Chondrocyte (in vitro differentiated cells): Measurements from ENCODE around the gene ACBD7. TPM values are rescaled to one million over a fixed set of nuclear protein-coding genes. Genes with fewer than 3 reads are reported as not detected.

Source experiments
- DNase-seq: peaks from one replicate; pipeline ENCODE4 v3.0.0; 2021; ENCODE audit warnings: mixed read lengths, low spot score
- H3K27ac Mint-ChIP-seq: one replicate; pipeline ENCODE4 v1.8.0; 2021; ENCODE audit warnings: mild to moderate bottlenecking, moderate library complexity, mixed read lengths; ENCODE audit not compliant: unreplicated experiment
- H3K27me3 Mint-ChIP-seq: 2 replicates; pipeline ENCODE4 v1.8.0; 2021; ENCODE audit warnings: low read depth, mixed read lengths
- H3K36me3 Mint-ChIP-seq: 2 replicates; pipeline ENCODE4 v1.8.0; 2021; ENCODE audit warnings: low read depth, mixed read lengths
- H3K4me1 Mint-ChIP-seq: 2 replicates; pipeline ENCODE4 v1.8.0; 2021; ENCODE audit warnings: low read depth, mild to moderate bottlenecking, mixed read lengths
- H3K4me3 Mint-ChIP-seq: one replicate; pipeline ENCODE4 v1.8.0; 2021; ENCODE audit warnings: mild to moderate bottlenecking, moderate library complexity, mixed read lengths; ENCODE audit not compliant: unreplicated experiment
- H3K9me3 Mint-ChIP-seq: 2 replicates; pipeline ENCODE4 v1.8.0; 2021; ENCODE audit warnings: low read depth, mixed read lengths
- long read RNA-seq: library from polyadenylated mRNA; stranded (forward); transcript quantifications from one replicate; pipeline ENCODE4 v2.0.0, GENCODE V29; 2021
- total RNA-seq: library from RNA; stranded (reverse); gene quantifications from 3 replicates; pipeline ENCODE4 v1.2.1, GENCODE V29; 2021
- TF ChIP-seq, protein P1 (sequence below): fragments of 200-600 bp; sonication (generic); IDR thresholded peaks from 2 replicates; pipeline ENCODE4 v1.5.0; 2021; ENCODE audit warnings: antibody characterized with exemption, mild to moderate bottlenecking, moderate library complexity

The ACBD7 gene
- 0.51 to 2.2 TPM (median 1.1 TPM) in 3 replicates for total RNA-seq
- long read RNA-seq, partial matches to known transcripts, result 1 of 1 reads
- long read RNA-seq, other reads (novel, unspliced or antisense), result 0 of 1 reads

DNA sequence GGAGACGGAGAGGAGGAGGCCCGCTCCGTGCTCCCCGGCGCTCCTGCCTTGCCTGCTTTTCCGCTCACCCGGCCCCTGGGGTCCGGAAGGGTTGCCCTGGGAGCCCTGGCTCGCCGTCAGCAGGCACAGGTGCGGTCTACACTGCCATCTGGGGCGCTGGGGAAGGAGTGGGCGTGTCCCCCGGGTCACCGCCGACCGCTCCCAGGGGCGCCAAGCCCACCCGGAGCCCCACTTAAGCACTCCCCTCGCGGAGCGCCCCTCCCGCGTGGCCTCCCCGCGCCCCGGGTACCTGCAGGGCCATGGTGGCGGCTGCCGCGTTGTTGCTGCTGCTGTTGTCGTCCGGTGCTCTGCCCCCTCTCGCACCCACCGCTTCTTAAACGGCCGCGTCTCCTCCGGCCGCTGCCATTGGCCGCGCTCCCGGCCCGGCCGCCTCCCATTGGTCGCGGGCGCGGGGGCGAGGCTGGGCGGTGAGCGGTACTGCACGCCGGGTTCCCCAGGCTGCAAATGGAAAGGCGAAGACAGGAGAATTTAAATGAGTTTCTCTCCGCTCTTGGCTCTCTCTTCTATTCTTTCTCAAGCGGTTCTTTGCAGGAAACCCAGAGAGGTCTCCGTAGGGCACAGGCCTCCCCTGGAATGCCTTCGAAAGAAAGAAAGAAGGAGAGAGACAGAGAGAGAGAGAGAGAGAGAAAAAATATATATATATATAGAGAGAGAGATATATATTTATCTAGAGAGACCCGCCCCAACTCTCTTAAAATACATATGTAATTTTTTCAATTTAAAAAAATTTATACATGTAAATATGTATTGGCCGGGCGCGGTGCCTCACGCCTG is at the start of gene ACBD7:
TSS of gene ACBD7 (minus strand) at position 349 of the 834 bp plus-strand sequence. CDS start at position 301, 48 bp downstream.
- Mint-ChIP-seq H3K36me3 (peaks cover 1% of the 10 kb centered on the region), H3K9me3 (no peaks in the 10 kb centered on the region), H3K4me1 (peaks cover 17% of the 10 kb centered on the region), H3K27ac (no peak within 1 kb of the TSS), H3K4me3 (peak within 1 kb of the TSS; percentile 68), H3K27me3 (peaks cover 5% of the 10 kb centered on the region)
- DNase-seq, result no peak
- TF ChIP-seq, protein P1, sequence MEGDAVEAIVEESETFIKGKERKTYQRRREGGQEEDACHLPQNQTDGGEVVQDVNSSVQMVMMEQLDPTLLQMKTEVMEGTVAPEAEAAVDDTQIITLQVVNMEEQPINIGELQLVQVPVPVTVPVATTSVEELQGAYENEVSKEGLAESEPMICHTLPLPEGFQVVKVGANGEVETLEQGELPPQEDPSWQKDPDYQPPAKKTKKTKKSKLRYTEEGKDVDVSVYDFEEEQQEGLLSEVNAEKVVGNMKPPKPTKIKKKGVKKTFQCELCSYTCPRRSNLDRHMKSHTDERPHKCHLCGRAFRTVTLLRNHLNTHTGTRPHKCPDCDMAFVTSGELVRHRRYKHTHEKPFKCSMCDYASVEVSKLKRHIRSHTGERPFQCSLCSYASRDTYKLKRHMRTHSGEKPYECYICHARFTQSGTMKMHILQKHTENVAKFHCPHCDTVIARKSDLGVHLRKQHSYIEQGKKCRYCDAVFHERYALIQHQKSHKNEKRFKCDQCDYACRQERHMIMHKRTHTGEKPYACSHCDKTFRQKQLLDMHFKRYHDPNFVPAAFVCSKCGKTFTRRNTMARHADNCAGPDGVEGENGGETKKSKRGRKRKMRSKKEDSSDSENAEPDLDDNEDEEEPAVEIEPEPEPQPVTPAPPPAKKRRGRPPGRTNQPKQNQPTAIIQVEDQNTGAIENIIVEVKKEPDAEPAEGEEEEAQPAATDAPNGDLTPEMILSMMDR, result peak; percentile 68

- no peak overlapping the region for H3K4me3 Mint-ChIP-seq
- no peaks in the 10 kb centered on the region for H3K9me3 Mint-ChIP-seq
- H3K36me3 Mint-ChIP-seq, result peaks cover 28% of the 10 kb centered on the region
- peaks cover 10% of the 10 kb centered on the region for H3K4me1 Mint-ChIP-seq
- no peak for DNase-seq
- TF ChIP-seq, protein P1, result no peak
- no peaks in the 10 kb centered on the region for H3K27me3 Mint-ChIP-seq
- H3K27ac Mint-ChIP-seq, result no peak overlapping the region
Measured at GRCh38 chr10:15137636-15138035, 49.1 kb upstream of the ACBD7 start.

DNA sequence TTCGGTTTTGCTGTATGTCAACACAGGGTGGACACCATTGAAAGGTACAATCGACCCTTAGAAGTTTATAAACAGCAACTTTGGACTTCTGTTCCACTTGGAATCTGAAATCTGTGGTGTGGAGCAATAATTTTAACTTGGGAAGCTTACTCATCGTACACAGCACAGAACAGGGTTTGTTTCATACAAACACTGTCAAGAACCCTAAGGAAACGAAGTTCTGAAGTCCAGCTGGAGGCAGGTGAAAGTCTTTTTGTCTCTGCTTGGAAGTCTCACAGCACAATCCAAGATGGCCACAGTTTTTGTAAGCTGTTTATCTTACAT is 48.4 kb upstream of the ACBD7 start:
- H3K4me1 Mint-ChIP-seq, result peaks cover 10% of the 10 kb centered on the region
- H3K9me3 Mint-ChIP-seq, result no peaks in the 10 kb centered on the region
- no peak overlapping the region for H3K4me3 Mint-ChIP-seq
- H3K27me3 Mint-ChIP-seq, result no peaks in the 10 kb centered on the region
- peaks cover 28% of the 10 kb centered on the region for H3K36me3 Mint-ChIP-seq
- TF ChIP-seq, protein P1, result no peak
- DNase-seq, result no peak
- no peak overlapping the region for H3K27ac Mint-ChIP-seq

DNA sequence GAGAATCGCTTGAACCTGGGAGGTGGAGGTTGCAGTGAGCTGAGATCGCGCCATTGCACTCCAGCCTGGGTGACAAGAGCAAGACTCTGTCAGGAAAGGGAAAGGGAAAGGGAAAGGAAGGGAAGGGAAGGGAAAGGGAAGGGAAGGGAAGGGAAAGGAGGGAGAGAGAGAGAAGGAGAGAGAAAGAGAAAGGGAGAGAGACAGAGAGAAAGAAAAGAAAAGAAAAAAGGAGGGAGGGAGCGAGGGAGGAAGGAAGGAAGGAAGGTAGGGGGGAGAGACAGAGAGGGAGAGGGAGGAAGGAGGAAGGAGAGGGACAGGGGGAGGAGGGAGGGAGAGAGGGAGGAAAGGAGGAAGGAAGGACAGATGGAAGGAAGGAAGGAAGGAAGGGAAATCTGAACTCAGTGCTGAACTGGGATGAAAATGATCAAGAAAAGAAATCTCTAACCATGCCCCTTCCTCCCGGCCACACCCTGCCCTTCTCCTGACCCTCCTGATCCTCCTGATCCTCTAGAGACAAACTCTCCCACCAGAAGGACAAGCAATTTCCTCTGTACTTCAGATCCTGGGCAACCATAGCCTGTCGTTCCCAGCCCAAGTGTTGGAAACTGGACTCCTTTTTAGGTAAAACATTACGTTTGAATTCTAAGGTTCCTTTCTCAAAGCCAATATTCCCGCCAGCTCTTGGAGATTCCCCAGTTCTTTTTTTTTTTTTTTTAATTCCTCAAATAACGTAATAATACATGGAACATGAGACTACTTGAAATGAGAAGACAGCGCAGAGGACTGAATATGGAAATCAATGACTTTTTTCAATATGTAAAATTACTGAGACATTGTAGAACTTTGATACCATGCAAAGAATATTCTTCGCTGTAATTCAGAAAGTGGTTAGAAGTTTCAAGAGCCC is 47.8 kb upstream of the ACBD7 start:
- Mint-ChIP-seq H3K4me3 (no peak overlapping the region), H3K27me3 (no peaks in the 10 kb centered on the region), H3K27ac (no peak overlapping the region), H3K36me3 (peaks cover 29% of the 10 kb centered on the region), H3K9me3 (no peaks in the 10 kb centered on the region), H3K4me1 (peaks cover 4% of the 10 kb centered on the region)
- TF ChIP-seq, protein P1, result no peak
- no peak for DNase-seq

DNA sequence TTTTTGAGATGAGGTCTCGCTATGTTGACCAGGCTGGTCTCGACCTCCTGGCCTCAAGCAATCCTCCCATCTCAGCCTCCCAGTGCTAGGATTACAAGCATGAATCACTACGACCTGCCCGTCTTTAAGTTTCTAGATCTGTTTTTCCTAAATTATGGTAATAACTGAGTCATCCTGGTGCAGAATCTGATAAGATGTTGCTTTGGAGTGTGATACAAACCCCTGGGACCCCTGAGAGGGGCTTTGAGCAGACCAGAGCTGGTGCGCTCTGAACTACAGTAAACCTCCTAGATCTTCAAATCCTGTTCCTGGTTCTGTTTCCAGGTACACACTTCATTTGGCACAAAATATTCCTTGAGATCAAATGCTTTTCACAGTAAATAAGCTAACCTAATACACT is 42.8 kb upstream of the ACBD7 start:
- TF ChIP-seq, protein P1, result no peak
- Mint-ChIP-seq H3K36me3 (peaks cover 37% of the 10 kb centered on the region), H3K4me3 (no peak overlapping the region), H3K4me1 (no peaks in the 10 kb centered on the region), H3K9me3 (no peaks in the 10 kb centered on the region), H3K27ac (no peak overlapping the region), H3K27me3 (no peaks in the 10 kb centered on the region)
- DNase-seq, result no peak
